Upper lobe of left lung (tissue), 4 donors: Measurements from ENCODE around the gene RANGRF.

Experiments
- POLR2A ChIP-seq, 4 donors: fragments of 450-650 bp; IDR thresholded peaks; one replicate each; pipeline ENCODE4 v1.5.1; 2016 to 2017; ENCODE audit warnings: antibody characterized with exemption in 4 of 4, mild to moderate bottlenecking in 2 of 4
- TF ChIP-seq, protein P1 (sequence below), 6 experiments: fragments of 450-650 bp in 4 of 6; fragments of 200-600 bp in 2 of 6; sonication (generic) in 2 of 6; IDR thresholded peaks; one replicate each; pipeline ENCODE4 v1.5.1; 2016 to 2019; ENCODE audit warnings: antibody characterized with exemption in 6 of 6

DNA sequence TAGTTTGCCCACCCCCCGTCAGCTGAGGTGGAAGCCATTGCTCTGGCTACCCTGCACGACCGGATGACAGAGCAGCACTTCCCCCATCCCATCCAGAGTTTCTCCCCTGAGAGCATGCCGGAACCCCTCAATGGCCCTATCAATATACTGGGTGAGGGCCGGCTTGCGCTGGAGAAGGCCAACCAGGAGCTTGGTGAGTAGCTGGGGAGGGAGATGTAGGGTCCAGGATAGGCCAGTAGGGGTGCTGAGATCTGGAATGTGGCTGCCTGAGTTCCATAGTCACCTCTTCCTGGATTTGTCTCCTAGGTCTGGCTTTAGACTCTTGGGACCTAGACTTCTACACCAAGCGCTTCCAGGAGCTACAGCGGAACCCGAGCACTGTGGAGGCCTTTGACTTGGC lies 33.0 kb upstream of the RANGRF start:
- no peak for TF ChIP-seq POLR2A (IDR thresholded peaks at IDR 0.05)
- TF ChIP-seq, protein P1, sequence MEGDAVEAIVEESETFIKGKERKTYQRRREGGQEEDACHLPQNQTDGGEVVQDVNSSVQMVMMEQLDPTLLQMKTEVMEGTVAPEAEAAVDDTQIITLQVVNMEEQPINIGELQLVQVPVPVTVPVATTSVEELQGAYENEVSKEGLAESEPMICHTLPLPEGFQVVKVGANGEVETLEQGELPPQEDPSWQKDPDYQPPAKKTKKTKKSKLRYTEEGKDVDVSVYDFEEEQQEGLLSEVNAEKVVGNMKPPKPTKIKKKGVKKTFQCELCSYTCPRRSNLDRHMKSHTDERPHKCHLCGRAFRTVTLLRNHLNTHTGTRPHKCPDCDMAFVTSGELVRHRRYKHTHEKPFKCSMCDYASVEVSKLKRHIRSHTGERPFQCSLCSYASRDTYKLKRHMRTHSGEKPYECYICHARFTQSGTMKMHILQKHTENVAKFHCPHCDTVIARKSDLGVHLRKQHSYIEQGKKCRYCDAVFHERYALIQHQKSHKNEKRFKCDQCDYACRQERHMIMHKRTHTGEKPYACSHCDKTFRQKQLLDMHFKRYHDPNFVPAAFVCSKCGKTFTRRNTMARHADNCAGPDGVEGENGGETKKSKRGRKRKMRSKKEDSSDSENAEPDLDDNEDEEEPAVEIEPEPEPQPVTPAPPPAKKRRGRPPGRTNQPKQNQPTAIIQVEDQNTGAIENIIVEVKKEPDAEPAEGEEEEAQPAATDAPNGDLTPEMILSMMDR (IDR thresholded peaks at IDR 0.05), result no peak
